ENCODE data around the gene GAST. TPM values are rescaled to one million over a fixed set of nuclear protein-coding genes. Genes with fewer than 3 reads are reported as not detected.

The GAST gene
- total RNA-seq, 1 experiment from 2014 or later, result not detected

GRCh38 chr17:41667280-41668041 lies 44.7 kb upstream of the GAST start:
- ChIA-PET RAD21 (ENCODE audit: low non-redundant PET in 1 of 2, low total read pairs in 2 of 2, uncharacterized antibody in 2 of 2, unreplicated experiment in 2 of 2) (interaction anchor here in 1 of 2 experiments (0.7 to 1.6 kb wide), 2 partner anchors 70 to 118 kb away, joined by 3 to 5 read pairs; no protein-coding TSS in a partner anchor), POLR2A (interaction anchor here (3.8 kb wide), 1 partner anchor 21 kb away, joined by 28 read pairs; the partner anchor contains the start of gene EIF1), CTCF (interaction anchor here (0.8 to 8.7 kb wide), 7 partner anchors 12 to 1052 kb away, joined by 3 to 217 read pairs (median 3); partner anchors contain the start of gene EIF1)
- peak overlapping the region; percentile 86 for H2AFZ ChIP-seq (ENCODE audit: low read depth, low read length, poor library complexity, severe bottlenecking)
- no TSS peak for BruUV-seq (replicated peaks)
- no peaks in the 10 kb centered on the region for H3K36me3 ChIP-seq (ENCODE audit: control insufficient read depth in 1 of 2, insufficient read depth in 2 of 2, low read length in 2 of 2)
- H3K9ac ChIP-seq (ENCODE audit: low read length), result peak overlapping the region; percentile 59
- intact Hi-C loops (cut with micrococcal nuclease), result loop anchor here (2.0 to 5.0 kb wide), 3 partner anchors 345 to 1309 kb away; no protein-coding TSS in a partner anchor
- no peaks in the 10 kb centered on the region for H3K9me2 ChIP-seq (ENCODE audit: insufficient read depth)
- H4K20me1 ChIP-seq (ENCODE audit: insufficient read depth), result no peaks in the 10 kb centered on the region
- H3K79me2 ChIP-seq (ENCODE audit: insufficient read depth, low read length), result no peaks in the 10 kb centered on the region
- TF ChIP-seq RAD21 (IDR thresholded peaks at IDR 0.05; ENCODE audit: low read depth), result no peak
- TF ChIP-seq POLR2A (IDR thresholded peaks at IDR 0.05; ENCODE audit: borderline replicate concordance, extremely low read depth, insufficient read depth, insufficient read length), result no peak
- TF ChIP-seq SIN3A (IDR thresholded peaks at IDR 0.05; ENCODE audit: low read depth), result no peak
- no peak for TF ChIP-seq ZFX (IDR thresholded peaks at IDR 0.05)
- no peak for TF ChIP-seq JUND (IDR thresholded peaks at IDR 0.05)
- TF ChIP-seq REST (IDR thresholded peaks at IDR 0.05; ENCODE audit: low read depth), result no peak
- TF ChIP-seq EZH2phosphoT487 (IDR thresholded peaks at IDR 0.05; ENCODE audit: borderline replicate concordance), result no peak
- no peak for TF ChIP-seq ELF1 (IDR thresholded peaks at IDR 0.05; ENCODE audit: borderline replicate concordance, low read depth)
- TF ChIP-seq, protein P1, sequence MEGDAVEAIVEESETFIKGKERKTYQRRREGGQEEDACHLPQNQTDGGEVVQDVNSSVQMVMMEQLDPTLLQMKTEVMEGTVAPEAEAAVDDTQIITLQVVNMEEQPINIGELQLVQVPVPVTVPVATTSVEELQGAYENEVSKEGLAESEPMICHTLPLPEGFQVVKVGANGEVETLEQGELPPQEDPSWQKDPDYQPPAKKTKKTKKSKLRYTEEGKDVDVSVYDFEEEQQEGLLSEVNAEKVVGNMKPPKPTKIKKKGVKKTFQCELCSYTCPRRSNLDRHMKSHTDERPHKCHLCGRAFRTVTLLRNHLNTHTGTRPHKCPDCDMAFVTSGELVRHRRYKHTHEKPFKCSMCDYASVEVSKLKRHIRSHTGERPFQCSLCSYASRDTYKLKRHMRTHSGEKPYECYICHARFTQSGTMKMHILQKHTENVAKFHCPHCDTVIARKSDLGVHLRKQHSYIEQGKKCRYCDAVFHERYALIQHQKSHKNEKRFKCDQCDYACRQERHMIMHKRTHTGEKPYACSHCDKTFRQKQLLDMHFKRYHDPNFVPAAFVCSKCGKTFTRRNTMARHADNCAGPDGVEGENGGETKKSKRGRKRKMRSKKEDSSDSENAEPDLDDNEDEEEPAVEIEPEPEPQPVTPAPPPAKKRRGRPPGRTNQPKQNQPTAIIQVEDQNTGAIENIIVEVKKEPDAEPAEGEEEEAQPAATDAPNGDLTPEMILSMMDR (IDR thresholded peaks at IDR 0.05 in 2 of 3, conservative IDR thresholded peaks at IDR 0.05 in 1 of 3; ENCODE audit: borderline replicate concordance in 1 of 3, insufficient read depth in 1 of 3, low read depth in 2 of 3, low read length in 2 of 3), result no peak
- TF ChIP-seq POLR2AphosphoS5 (IDR thresholded peaks at IDR 0.05; ENCODE audit: low read depth, low read length), result no peak
- no peak for TF ChIP-seq EGR1 (IDR thresholded peaks at IDR 0.05; ENCODE audit: low read depth)
- no peak for TF ChIP-seq FOSL1 (IDR thresholded peaks at IDR 0.05; ENCODE audit: low read depth)
- TF ChIP-seq CBX3 (IDR thresholded peaks at IDR 0.05; ENCODE audit: low read depth), result no peak
- TF ChIP-seq, protein P2, sequence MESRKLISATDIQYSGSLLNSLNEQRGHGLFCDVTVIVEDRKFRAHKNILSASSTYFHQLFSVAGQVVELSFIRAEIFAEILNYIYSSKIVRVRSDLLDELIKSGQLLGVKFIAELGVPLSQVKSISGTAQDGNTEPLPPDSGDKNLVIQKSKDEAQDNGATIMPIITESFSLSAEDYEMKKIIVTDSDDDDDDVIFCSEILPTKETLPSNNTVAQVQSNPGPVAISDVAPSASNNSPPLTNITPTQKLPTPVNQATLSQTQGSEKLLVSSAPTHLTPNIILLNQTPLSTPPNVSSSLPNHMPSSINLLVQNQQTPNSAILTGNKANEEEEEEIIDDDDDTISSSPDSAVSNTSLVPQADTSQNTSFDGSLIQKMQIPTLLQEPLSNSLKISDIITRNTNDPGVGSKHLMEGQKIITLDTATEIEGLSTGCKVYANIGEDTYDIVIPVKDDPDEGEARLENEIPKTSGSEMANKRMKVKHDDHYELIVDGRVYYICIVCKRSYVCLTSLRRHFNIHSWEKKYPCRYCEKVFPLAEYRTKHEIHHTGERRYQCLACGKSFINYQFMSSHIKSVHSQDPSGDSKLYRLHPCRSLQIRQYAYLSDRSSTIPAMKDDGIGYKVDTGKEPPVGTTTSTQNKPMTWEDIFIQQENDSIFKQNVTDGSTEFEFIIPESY (IDR thresholded peaks at IDR 0.05; ENCODE audit: extremely low read depth, insufficient replicate concordance, low read length), result no peak
- ATAC-seq (no peak), DNase-seq (ENCODE audit: low read depth, low spot score) (no peak)
- H3K27ac ChIP-seq (ENCODE audit: low read depth, low read length), result peak overlapping the region; percentile 69; the same call in 1 of the 2 replicates
- H3K9me3 ChIP-seq (ENCODE audit: control insufficient read depth in 1 of 2, insufficient read depth in 1 of 2, low read depth in 1 of 2, low read length in 2 of 2), result no peaks in the 10 kb centered on the region
- H3K4me2 ChIP-seq (ENCODE audit: low read length), result peak overlapping the region; percentile 82
- peaks cover 14 to 55% of the 10 kb centered on the region in 2 experiments for H3K4me1 ChIP-seq (ENCODE audit: control insufficient read depth in 1 of 2, insufficient read depth in 2 of 2, low read length in 2 of 2)
- peak overlapping the region in 1 of 2 experiments; percentile 57; a peak in 2 of 4 replicates for H3K4me3 ChIP-seq (replicated peaks in 1 of 2; ENCODE audit: low read depth in 1 of 2, low read length in 2 of 2)
- H3K27me3 ChIP-seq (ENCODE audit: insufficient read depth, low read length), result no peaks in the 10 kb centered on the region

Data from HCT116 (cell line).